A549 (cell line): ENCODE data around the gene DLK2. TPM values are rescaled to one million over a fixed set of nuclear protein-coding genes. Genes with fewer than 3 reads are reported as not detected.

Source experiments
- ATAC-seq, 2 experiments: fragments of 200-7000 bp in 1 of 2; fragments of >200 bp in 1 of 2; cut with Nextera tagmentation in 1 of 2; cut with Tn5 transposase in 1 of 2; 3 replicates each; pipeline versions ENCODE4 v1.8.0 to v1.9.1; 2018 to 2020; ENCODE audit warnings: mild to moderate bottlenecking in 1 of 2, moderate library complexity in 1 of 2
- CTCF ChIA-PET: fragments of 300-600 bp; sonication (Branson Sonifier 250); formaldehyde crosslinking; extraction: SDS; loops from one replicate; lab custom pipeline; 2021; ENCODE audit warnings: antibody characterized with exemption, inconsistent platforms; lab: Yijun Ruan, JAX
- POLR2A ChIA-PET: fragments of 350-600 bp; formaldehyde crosslinking; extraction: SDS; loops from one replicate; lab custom pipeline; 2021; ENCODE audit warnings: antibody characterized with exemption, inconsistent platforms; lab: Yijun Ruan, JAX
- DNase-seq, 2 experiments: peaks; one replicate each; pipeline versions ENCODE4 v3.0.0 to v3.0.0-alpha.2; 2011 to 2016; ENCODE audit warnings: low read depth in 1 of 2, low spot score in 1 of 2
- FAIRE-seq: peaks from 2 replicates; lab custom pipeline; 2011; peaks lifted over from hg19 to GRCh38; lab: Jason Lieb, UNC
- H3K27ac ChIP-seq, 2 experiments: fragments of >200 bp; sonication (Bioruptor Twin); formaldehyde crosslinking; 3 replicates each; pipeline ENCODE4 v1.5.1; 2016 to 2017
- H3K4me1 ChIP-seq: fragments of >200 bp; sonication (Bioruptor Twin); formaldehyde crosslinking; 3 replicates; pipeline ENCODE4 v1.6.1; 2016
- H3K4me2 ChIP-seq: fragments of >200 bp; sonication (Bioruptor Twin); formaldehyde crosslinking; 3 replicates; pipeline ENCODE4 v1.6.1; 2016
- H3K4me3 ChIP-seq: fragments of >200 bp; sonication (Bioruptor Twin); formaldehyde crosslinking; 3 replicates; pipeline ENCODE4 v1.5.1; 2016
- H3K9me3 ChIP-seq: fragments of >200 bp; sonication (Bioruptor Twin); formaldehyde crosslinking; 3 replicates; pipeline ENCODE4 v1.6.1; 2016
- CHD4 ChIP-seq: fragments of 200-600 bp; sonication (generic); IDR thresholded peaks from 2 replicates; pipeline ENCODE4 v1.6.1; 2016; ENCODE audit warnings: antibody characterized with exemption, mild to moderate bottlenecking, borderline replicate concordance
- FOSB ChIP-seq: fragments of 250-450 bp; sonication (Bioruptor Pico); IDR thresholded peaks from 2 replicates; pipeline ENCODE4 v1.5.0; 2020; ENCODE audit warnings: mild to moderate bottlenecking, moderate library complexity
- JUN ChIP-seq, 2 experiments: fragments of >200 bp; sonication (Bioruptor Twin); formaldehyde crosslinking; IDR thresholded peaks; 2 replicates in 1 of 2; 3 replicates in 1 of 2; pipeline ENCODE4 v1.6.1; 2016 to 2017
- KDM1A ChIP-seq: fragments of 200-600 bp; sonication (generic); IDR thresholded peaks from 2 replicates; pipeline ENCODE4 v1.6.1; 2016; ENCODE audit warnings: low read depth, mild to moderate bottlenecking
- KDM5A ChIP-seq: fragments of 200-600 bp; sonication (generic); IDR thresholded peaks from 2 replicates; pipeline ENCODE4 v1.6.1; 2016; ENCODE audit warnings: antibody characterized with exemption, mild to moderate bottlenecking
- MYC ChIP-seq: IDR thresholded peaks from 2 replicates; pipeline ENCODE4 v1.6.1; 2012; ENCODE audit warnings: mild to moderate bottlenecking, inconsistent platforms, low read length, improper control_type of control experiment, borderline replicate concordance
- POLR2AphosphoS2 ChIP-seq: conservative IDR thresholded peaks from 2 replicates; pipeline ENCODE4 v1.6.1; 2012; ENCODE audit warnings: low read length, improper control_type of control experiment, inconsistent platforms
- RAD21 ChIP-seq, 2 experiments: fragments of >200 bp in 1 of 2; sonication (Bioruptor Twin) in 1 of 2; formaldehyde crosslinking in 1 of 2; IDR thresholded peaks in 1 of 2; conservative IDR thresholded peaks in 1 of 2; 2 replicates in 1 of 2; 3 replicates in 1 of 2; pipeline ENCODE4 v1.6.1; 2012 to 2018; ENCODE audit warnings: inconsistent platforms in 1 of 2
- RNF2 ChIP-seq: fragments of 200-600 bp; sonication (generic); IDR thresholded peaks from 2 replicates; pipeline ENCODE4 v1.6.1; 2016; ENCODE audit warnings: low read depth, mild to moderate bottlenecking, antibody characterized with exemption, moderate library complexity, borderline replicate concordance
- TFCP2L1 ChIP-seq: fragments of 250-450 bp; sonication (Bioruptor Pico); IDR thresholded peaks from 2 replicates; pipeline ENCODE4 v1.5.0; 2021; ENCODE audit warnings: mild to moderate bottlenecking
- TP53 ChIP-seq: fragments of 250-450 bp; sonication (Bioruptor Pico); IDR thresholded peaks from 2 replicates; pipeline ENCODE4 v1.5.0; 2021; ENCODE audit warnings: mild to moderate bottlenecking, moderate library complexity
- ZC3H11A ChIP-seq: fragments of 450-650 bp; IDR thresholded peaks from 2 replicates; pipeline ENCODE4 v1.6.1; 2014; ENCODE audit warnings: antibody characterized with exemption, mild to moderate bottlenecking
- WGBS: methylation state at CpG from one replicate; pipeline ENCODE4 v1.1.6; 2017; ENCODE audit errors: missing lambda C conversion rate; 5-methylcytosine and 5-hydroxymethylcytosine counted together
- polyA plus RNA-seq, 4 experiments: library from polyadenylated mRNA; depleted of rRNA in 3 of 4; stranded (reverse); fragments of >200 nt; fragmentation: RNase III in 1 of 4; extraction: RNeasy Plus Mini Kit Qiagen cat#74134 plus additional on column Dnase treatment in 1 of 4; gene quantifications; 2 replicates in 3 of 4; 3 replicates in 1 of 4; pipeline ENCODE4 v1.2.3, GENCODE V29; 2011 to 2017
- TF ChIP-seq, protein P1 (sequence below): fragments of 450-650 bp; IDR thresholded peaks from 2 replicates; pipeline ENCODE4 v1.6.1; 2014; ENCODE audit warnings: antibody characterized with exemption
- TF ChIP-seq, protein P2 (sequence below): fragments of >200 bp; sonication (Bioruptor Twin); formaldehyde crosslinking; IDR thresholded peaks from 3 replicates; pipeline ENCODE4 v1.6.1; 2016
- TF ChIP-seq, protein P3 (sequence below): fragments of 200-600 bp; sonication (generic); IDR thresholded peaks from 2 replicates; pipeline ENCODE4 v1.6.1; 2016; ENCODE audit warnings: antibody characterized with exemption, mild to moderate bottlenecking, moderate library complexity

Gene DLK2
- polyA plus RNA-seq, 2 of the 4 experiments (the other 2 are of a cell fraction) = 2.5 to 2.9 TPM

DNA sequence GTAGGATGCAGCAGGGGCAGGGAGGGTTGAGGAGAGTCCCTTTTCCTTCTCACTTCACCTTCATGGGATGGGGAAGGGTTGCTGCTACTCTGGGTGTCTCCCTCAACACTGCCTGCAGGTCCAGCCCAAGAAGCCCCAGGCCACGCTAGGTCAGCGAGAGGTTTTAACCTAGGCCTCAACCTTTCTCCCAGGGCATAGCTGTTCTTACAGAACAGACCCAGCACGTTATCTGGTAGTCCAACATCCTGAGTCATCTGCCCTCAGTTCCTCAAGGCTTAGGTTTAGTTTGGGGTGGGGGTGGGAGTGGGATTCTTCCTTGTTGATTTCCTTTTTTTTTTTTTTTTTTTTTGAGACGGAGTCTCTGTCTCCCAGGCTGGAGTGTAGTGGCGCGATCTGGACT, 39.0 kb upstream of the DLK2 start:
- H3K4me1 ChIP-seq = peaks cover 16% of the 10 kb centered on the region
- POLR2A ChIA-PET = interaction anchor here (0.7 to 2.1 kb wide), 2 partner anchors 10 to 22 kb away, joined by 4 read pairs; partner anchors contain the start of genes POLR1C and YIPF3
- 86% methylated on average over 6 of the region's 6 CpGs for WGBS

DNA sequence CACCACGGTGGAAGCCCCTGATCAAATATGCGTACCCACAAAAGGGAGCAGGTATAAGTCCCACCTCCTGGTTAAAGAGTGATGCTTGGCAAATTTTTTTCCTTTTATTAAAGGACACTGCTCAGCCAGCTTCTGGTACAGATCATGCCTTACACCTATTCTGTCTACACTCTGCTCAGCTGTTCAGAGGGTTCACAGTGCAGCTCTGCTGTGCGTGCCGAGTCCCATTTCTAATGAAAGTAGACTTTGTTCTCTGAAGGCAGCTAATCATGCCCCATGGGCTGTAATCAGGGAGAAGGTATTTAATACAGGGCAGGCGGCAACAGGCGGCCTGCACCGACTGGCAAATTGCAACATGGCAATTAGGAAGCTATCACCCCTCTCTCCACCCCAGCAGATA, 38.5 kb upstream of the DLK2 start:
- CTCF ChIA-PET = interaction anchor here (1.1 to 7.1 kb wide), 3 partner anchors 14 to 229 kb away, joined by 3 to 79 read pairs (median 62); partner anchors contain the start of genes DLK2 and LRRC73
- no peak for DNase-seq
- H3K27ac ChIP-seq = no peak overlapping the region
- no peaks in the 10 kb centered on the region for H3K9me3 ChIP-seq
- H3K4me1 ChIP-seq = peaks cover 16% of the 10 kb centered on the region
- no peak for TF ChIP-seq RAD21 (conservative IDR thresholded peaks at IDR 0.05 in 1 of 2, IDR thresholded peaks at IDR 0.05 in 1 of 2)
- no peak overlapping the region for H3K4me2 ChIP-seq
- no peak for FAIRE-seq
- 91% methylated on average over 7 of the region's 7 CpGs for WGBS
- no peak for ATAC-seq
- POLR2A ChIA-PET = interaction anchor here (2.1 kb wide), 1 partner anchor 23 kb away, joined by 4 read pairs; the partner anchor contains the start of genes POLR1C and YIPF3
- H3K4me3 ChIP-seq = no peak overlapping the region

More for the DNA sequence above, 39.0 kb upstream of the DLK2 start:
- no peak overlapping the region for H3K4me2 ChIP-seq
- DNase-seq = no peak
- no peak for ATAC-seq
- CTCF ChIA-PET = interaction anchor here (1.1 to 7.1 kb wide), 6 partner anchors 13 to 229 kb away, joined by 3 to 79 read pairs (median 5); partner anchors contain the start of genes DLK2 and LRRC73
- no peak overlapping the region for H3K4me3 ChIP-seq
- H3K9me3 ChIP-seq = no peaks in the 10 kb centered on the region
- FAIRE-seq = no peak
- H3K27ac ChIP-seq = no peak overlapping the region
- TF ChIP-seq JUN (IDR thresholded peaks at IDR 0.05) (no peak), CHD4 (no peak), TP53 (CRISPR knock-in tag) (no peak), MYC (no peak), KDM1A (no peak), POLR2AphosphoS2 (no peak)

DNA sequence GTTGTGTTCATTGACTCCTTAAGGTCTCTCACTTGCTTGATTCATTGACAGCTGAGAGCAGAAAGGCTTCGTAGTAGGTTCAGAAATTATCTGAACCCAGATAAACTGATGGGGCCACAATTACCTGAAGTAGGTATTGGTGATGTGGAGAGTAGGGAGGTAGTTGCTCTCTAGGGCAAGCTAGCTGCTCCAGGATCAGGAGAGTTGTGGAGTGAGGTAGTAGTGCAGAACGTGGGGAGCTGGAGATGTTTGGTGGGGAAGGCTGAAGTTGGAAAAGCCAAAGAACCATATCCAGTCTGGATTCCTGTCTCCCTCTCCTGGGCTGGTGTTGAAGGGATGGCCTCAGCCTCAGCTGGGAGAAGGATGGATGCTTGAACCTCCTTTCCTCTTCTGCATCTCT, 37.9 kb upstream of the DLK2 start:
- no peak overlapping the region for H3K27ac ChIP-seq
- TF ChIP-seq, protein P1, sequence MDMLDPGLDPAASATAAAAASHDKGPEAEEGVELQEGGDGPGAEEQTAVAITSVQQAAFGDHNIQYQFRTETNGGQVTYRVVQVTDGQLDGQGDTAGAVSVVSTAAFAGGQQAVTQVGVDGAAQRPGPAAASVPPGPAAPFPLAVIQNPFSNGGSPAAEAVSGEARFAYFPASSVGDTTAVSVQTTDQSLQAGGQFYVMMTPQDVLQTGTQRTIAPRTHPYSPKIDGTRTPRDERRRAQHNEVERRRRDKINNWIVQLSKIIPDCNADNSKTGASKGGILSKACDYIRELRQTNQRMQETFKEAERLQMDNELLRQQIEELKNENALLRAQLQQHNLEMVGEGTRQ = no peak
- no peak for TF ChIP-seq ZC3H11A
- TF ChIP-seq, protein P2, sequence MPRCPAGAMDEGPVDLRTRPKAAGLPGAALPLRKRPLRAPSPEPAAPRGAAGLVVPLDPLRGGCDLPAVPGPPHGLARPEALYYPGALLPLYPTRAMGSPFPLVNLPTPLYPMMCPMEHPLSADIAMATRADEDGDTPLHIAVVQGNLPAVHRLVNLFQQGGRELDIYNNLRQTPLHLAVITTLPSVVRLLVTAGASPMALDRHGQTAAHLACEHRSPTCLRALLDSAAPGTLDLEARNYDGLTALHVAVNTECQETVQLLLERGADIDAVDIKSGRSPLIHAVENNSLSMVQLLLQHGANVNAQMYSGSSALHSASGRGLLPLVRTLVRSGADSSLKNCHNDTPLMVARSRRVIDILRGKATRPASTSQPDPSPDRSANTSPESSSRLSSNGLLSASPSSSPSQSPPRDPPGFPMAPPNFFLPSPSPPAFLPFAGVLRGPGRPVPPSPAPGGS = no peak
- H3K4me3 ChIP-seq = no peak overlapping the region
- H3K4me1 ChIP-seq = peaks cover 16% of the 10 kb centered on the region
- DNase-seq (no peak), ATAC-seq (no peak), FAIRE-seq (no peak)
- POLR2A ChIA-PET = interaction anchor here (2.1 kb wide), 1 partner anchor 23 kb away, joined by 4 read pairs; the partner anchor contains the start of genes POLR1C and YIPF3
- CTCF ChIA-PET = interaction anchor here (0.5 to 7.1 kb wide), 5 partner anchors 14 to 264 kb away, joined by 3 to 79 read pairs (median 4); partner anchors contain the start of genes DLK2, DNPH1 and LRRC73
- H3K9me3 ChIP-seq = no peaks in the 10 kb centered on the region
- no peak overlapping the region for H3K4me2 ChIP-seq
- 81% methylated on average over 2 of the region's 2 CpGs for WGBS

DNA sequence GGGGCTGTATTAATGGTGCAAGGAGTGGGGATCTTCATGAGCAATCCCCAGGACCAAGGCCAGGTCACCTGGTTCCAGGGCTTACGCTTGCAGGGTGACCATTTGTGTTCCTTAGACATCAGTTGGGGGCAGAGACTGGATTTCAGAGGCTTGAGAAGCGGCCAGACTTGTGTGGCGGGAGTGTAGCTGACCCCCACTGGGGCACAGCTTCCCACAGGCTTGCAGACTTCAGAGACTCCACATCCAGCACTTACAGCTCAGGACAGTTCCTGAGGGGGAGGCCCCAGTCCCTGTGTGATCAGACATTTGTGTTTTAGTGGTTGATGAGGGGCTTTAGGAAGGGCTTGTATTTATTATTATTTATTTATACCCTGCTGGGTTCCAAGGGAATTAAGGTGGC, 37.3 kb upstream of the DLK2 start:
- POLR2A ChIA-PET = interaction anchor here (2.1 kb wide), 1 partner anchor 24 kb away, joined by 4 read pairs; the partner anchor contains the start of genes POLR1C and YIPF3
- Histone ChIP-seq H3K4me3 (no peak overlapping the region), H3K9me3 (no peaks in the 10 kb centered on the region)
- TF ChIP-seq TFCP2L1 = no peak
- TF ChIP-seq KDM5A = no peak
- TF ChIP-seq RNF2 = no peak
- no peak for TF ChIP-seq FOSB
- TF ChIP-seq, protein P3, sequence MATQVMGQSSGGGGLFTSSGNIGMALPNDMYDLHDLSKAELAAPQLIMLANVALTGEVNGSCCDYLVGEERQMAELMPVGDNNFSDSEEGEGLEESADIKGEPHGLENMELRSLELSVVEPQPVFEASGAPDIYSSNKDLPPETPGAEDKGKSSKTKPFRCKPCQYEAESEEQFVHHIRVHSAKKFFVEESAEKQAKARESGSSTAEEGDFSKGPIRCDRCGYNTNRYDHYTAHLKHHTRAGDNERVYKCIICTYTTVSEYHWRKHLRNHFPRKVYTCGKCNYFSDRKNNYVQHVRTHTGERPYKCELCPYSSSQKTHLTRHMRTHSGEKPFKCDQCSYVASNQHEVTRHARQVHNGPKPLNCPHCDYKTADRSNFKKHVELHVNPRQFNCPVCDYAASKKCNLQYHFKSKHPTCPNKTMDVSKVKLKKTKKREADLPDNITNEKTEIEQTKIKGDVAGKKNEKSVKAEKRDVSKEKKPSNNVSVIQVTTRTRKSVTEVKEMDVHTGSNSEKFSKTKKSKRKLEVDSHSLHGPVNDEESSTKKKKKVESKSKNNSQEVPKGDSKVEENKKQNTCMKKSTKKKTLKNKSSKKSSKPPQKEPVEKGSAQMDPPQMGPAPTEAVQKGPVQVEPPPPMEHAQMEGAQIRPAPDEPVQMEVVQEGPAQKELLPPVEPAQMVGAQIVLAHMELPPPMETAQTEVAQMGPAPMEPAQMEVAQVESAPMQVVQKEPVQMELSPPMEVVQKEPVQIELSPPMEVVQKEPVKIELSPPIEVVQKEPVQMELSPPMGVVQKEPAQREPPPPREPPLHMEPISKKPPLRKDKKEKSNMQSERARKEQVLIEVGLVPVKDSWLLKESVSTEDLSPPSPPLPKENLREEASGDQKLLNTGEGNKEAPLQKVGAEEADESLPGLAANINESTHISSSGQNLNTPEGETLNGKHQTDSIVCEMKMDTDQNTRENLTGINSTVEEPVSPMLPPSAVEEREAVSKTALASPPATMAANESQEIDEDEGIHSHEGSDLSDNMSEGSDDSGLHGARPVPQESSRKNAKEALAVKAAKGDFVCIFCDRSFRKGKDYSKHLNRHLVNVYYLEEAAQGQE = no peak
- TF ChIP-seq, all 56 proteins: peak for 0
- CTCF ChIA-PET = interaction anchor here (0.5 to 7.1 kb wide), 5 partner anchors 10 to 264 kb away, joined by 3 to 79 read pairs (median 6); partner anchors contain the start of genes DLK2, DNPH1 and LRRC73
- no peak for DNase-seq
- FAIRE-seq = no peak
- H3K27ac ChIP-seq = no peak overlapping the region
- no peak overlapping the region for H3K4me2 ChIP-seq
- no peak for ATAC-seq
- WGBS = 68% methylated on average over 3 of the region's 3 CpGs
- peaks cover 16% of the 10 kb centered on the region for H3K4me1 ChIP-seq
